ENCODE data around the gene GLTPD2.

The GLTPD2 gene

DNA sequence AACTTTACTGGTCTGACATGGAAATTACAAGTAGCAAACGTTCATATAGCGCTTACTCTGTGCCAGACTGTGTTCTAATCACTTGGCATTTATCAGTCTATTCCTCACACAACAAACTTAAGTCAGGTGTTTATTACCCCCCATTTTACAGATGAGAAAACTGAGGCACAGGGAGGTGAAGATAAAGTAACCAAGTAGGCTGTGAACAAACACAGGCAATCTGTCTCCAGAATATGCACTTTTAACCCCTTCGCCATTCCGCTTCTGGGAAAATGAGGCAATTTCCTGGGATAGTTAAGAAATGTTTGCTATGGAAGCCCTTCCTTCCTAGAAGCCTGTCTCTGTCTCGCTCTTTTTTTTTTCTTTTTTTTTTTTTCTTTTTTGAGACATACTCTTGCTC, 36.8 kb upstream of the GLTPD2 start:
- DNase-seq (ENCODE audit: insufficient read length, low spot score) (no peak), FAIRE-seq (no peak)
- TF ChIP-seq, protein P1, sequence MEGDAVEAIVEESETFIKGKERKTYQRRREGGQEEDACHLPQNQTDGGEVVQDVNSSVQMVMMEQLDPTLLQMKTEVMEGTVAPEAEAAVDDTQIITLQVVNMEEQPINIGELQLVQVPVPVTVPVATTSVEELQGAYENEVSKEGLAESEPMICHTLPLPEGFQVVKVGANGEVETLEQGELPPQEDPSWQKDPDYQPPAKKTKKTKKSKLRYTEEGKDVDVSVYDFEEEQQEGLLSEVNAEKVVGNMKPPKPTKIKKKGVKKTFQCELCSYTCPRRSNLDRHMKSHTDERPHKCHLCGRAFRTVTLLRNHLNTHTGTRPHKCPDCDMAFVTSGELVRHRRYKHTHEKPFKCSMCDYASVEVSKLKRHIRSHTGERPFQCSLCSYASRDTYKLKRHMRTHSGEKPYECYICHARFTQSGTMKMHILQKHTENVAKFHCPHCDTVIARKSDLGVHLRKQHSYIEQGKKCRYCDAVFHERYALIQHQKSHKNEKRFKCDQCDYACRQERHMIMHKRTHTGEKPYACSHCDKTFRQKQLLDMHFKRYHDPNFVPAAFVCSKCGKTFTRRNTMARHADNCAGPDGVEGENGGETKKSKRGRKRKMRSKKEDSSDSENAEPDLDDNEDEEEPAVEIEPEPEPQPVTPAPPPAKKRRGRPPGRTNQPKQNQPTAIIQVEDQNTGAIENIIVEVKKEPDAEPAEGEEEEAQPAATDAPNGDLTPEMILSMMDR (IDR thresholded peaks at IDR 0.05; ENCODE audit: insufficient read depth, missing control alignments), result no peak

DNA sequence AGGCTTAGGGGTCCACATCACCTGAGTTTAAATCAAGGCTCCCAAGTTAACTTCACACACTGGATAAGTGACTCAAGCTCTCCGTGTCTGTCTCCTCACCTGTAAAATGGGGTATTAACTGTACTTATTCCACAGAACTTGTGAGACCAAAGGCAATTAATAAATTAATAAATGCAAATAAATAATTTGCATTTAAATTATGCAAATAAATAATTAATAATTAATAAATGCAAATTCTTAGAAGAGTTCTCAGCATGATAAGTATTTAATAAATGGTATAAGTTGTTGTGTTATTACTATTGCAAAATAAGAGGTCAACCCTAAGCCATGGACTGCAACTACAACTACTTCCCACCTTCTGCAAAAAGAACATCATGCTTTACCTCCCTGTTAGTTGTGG, 35.4 kb upstream of the GLTPD2 start:
- DNase-seq (ENCODE audit: insufficient read length, low spot score) (no peak), FAIRE-seq (no peak)
- TF ChIP-seq, protein P1 (IDR thresholded peaks at IDR 0.05; ENCODE audit: insufficient read depth, missing control alignments), result no peak

DNA sequence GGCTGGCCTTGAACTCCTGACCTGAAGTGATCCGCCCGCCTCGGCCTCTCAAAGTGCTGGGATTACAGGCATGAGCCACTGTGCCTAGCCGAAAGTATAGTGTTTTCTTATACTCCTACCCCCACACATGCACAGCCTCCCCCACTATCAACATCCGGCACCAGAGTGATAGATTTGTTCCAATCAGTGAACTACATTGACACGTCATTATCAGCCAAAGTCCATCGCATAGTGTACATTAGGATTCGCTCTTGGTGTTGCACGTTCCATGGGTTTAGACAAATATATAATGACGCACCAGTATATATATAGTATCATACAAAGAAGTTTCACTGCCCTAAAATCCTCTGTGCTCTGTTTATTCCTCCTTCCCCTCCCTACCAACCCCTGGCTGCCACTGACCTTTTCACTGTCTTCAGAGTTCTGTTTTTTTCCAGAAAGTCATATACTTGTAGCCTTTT, 29.0 kb upstream of the GLTPD2 start:
- DNase-seq (ENCODE audit: insufficient read length, low spot score), result no peak
- FAIRE-seq, result no peak
- TF ChIP-seq, protein P1 (IDR thresholded peaks at IDR 0.05; ENCODE audit: insufficient read depth, missing control alignments), result no peak

DNA sequence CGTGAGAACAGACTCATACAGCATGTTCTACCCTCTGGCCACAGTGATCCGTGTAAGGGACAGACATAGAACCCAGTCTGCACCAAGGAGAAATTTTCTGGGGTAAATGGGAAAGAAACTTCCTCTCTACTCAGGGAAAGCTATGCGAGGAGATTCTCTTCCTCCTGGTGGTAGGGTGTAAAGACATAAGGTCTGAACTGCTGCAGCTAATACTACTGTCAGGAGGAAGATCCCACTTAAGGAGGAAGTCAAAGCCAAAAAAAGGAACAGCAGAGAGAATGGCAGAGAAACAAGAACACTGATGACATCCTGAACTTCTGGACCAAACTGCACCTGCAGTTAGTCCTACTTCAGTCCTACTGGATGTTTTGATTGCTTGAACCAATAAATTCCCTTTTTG, 24.2 kb upstream of the GLTPD2 start:
- TF ChIP-seq, protein P1 (IDR thresholded peaks at IDR 0.05; ENCODE audit: insufficient read depth, missing control alignments), result no peak
- no peak for FAIRE-seq
- DNase-seq (ENCODE audit: insufficient read length, low spot score), result no peak

DNA sequence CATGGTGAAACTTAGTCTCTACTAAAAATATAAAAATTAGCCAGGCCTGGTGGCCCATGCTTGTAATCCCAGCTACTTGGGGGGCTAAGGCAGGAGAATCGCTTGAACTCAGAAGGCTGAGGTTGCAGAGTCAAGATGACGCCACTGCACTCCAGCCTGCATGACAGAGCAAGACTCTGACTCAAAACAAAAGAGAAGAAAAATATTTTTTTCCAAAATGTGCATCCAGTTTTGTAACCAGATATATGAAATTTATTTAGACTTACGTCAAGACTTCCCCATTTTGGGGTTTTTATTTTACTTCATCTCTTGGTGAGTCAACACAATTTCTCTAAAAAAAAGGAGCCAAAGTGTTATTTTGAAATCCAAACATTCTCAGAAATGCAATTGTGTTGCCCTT, 22.6 kb upstream of the GLTPD2 start:
- TF ChIP-seq, protein P1 (IDR thresholded peaks at IDR 0.05; ENCODE audit: insufficient read depth, missing control alignments), result no peak
- FAIRE-seq (no peak), DNase-seq (ENCODE audit: insufficient read length, low spot score) (no peak)

DNA sequence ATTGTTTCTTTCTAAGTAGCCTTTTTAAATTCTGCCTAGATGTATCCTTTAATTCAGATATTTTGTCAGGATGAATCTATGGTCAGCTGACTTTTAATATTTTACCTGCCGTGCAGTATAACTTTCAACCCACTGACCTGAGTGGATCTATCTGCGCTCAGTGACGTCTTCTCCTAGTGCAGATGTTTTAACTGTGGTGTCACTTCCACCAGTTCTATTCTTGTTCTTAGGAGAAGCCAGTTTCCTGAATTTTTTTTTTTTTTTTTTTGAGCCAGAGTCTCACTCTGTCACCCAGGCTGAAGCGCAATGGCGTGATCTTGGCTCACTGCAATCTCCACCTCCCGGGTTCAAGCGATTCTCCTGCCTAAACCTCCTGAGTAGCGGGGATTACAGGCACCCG, 22.0 kb upstream of the GLTPD2 start:
- TF ChIP-seq, protein P1 (IDR thresholded peaks at IDR 0.05; ENCODE audit: insufficient read depth, missing control alignments), result no peak
- FAIRE-seq, result no peak
- no peak for DNase-seq (ENCODE audit: insufficient read length, low spot score)

DNA sequence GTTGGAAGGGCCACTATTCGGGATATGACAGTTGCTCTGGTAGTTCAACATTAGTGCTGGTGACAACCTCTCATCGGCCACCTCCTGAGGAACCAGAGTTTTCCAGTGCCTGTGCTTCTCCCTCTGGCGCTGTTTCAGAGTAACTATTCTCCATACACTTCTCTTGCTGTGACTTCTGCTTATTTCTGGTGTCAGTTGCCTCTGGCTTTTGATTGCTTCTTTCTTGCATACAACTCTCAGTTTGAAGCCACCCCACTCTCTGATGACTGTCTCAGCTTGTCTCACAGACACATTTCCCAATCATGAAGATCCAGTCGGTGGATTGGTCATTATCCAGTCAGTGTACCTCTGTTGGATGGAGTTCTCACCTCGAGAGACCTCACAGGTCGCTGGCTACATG, 20.5 kb upstream of the GLTPD2 start:
- no peak for FAIRE-seq
- TF ChIP-seq, protein P1 (IDR thresholded peaks at IDR 0.05; ENCODE audit: insufficient read depth, missing control alignments), result no peak
- DNase-seq (ENCODE audit: insufficient read length, low spot score), result no peak

All from D721Med (cell line).